H54 (cell line): ENCODE results near the gene ADAMTS12.

Source experiments
- DNase-seq: peaks from one replicate; pipeline ENCODE4 v3.0.0; 2011; ENCODE audit warnings: low spot score, mixed read lengths; ENCODE audit not compliant: insufficient read length
- FAIRE-seq: peaks from 3 replicates; lab custom pipeline; 2011; peaks lifted over from hg19 to GRCh38; lab: Jason Lieb, UNC
- POLR2A ChIP-seq: IDR thresholded peaks from 2 replicates; pipeline ENCODE4 v1.6.1; 2011; ENCODE audit warnings: low read depth, mild to moderate bottlenecking, low read length

ADAMTS12 gene

GRCh38 chr5:33629999-33630398, 261.8 kb downstream of the ADAMTS12 start:
- no peak for TF ChIP-seq POLR2A
- DNase-seq (no peak), FAIRE-seq (no peak)

GRCh38 chr5:33628796-33629195, 263.0 kb downstream of the ADAMTS12 start:
- DNase-seq = no peak
- TF ChIP-seq POLR2A = no peak
- FAIRE-seq = no peak

GRCh38 chr5:33621514-33621913, 270.3 kb downstream of the ADAMTS12 start:
- DNase-seq = no peak
- FAIRE-seq = no peak

GRCh38 chr5:33614039-33614438, 277.8 kb downstream of the ADAMTS12 start:
- TF ChIP-seq POLR2A = no peak
- FAIRE-seq (no peak), DNase-seq (no peak)

More at GRCh38 chr5:33621514-33621913, 270.3 kb downstream of the ADAMTS12 start:
- no peak for TF ChIP-seq POLR2A

- DNase-seq (peak; percentile 30), FAIRE-seq (no peak)
- no peak for TF ChIP-seq POLR2A
These were observed 279.4 kb downstream of the ADAMTS12 start for GRCh38 chr5:33612386-33612785.

GRCh38 chr5:33611877-33612276, 279.9 kb downstream of the ADAMTS12 start:
- no peak for DNase-seq
- peak; percentile 97 for FAIRE-seq
- no peak for TF ChIP-seq POLR2A

- no peak for DNase-seq
- no peak for TF ChIP-seq POLR2A
- peak; percentile 48 for FAIRE-seq
These were observed 283.3 kb downstream of the ADAMTS12 start for GRCh38 chr5:33608344-33609041.

GRCh38 chr5:33604503-33604902, 287.3 kb downstream of the ADAMTS12 start:
- no peak for TF ChIP-seq POLR2A
- DNase-seq = no peak
- FAIRE-seq = no peak

GRCh38 chr5:33601881-33602280, 289.9 kb downstream of the ADAMTS12 start:
- FAIRE-seq (no peak), DNase-seq (no peak)
- no peak for TF ChIP-seq POLR2A

- FAIRE-seq (no peak), DNase-seq (no peak)
- TF ChIP-seq POLR2A = no peak
These were observed 296.5 kb downstream of the ADAMTS12 start for GRCh38 chr5:33595303-33595702.

- DNase-seq (no peak), FAIRE-seq (no peak)
- no peak for TF ChIP-seq POLR2A
These were observed 297.8 kb downstream of the ADAMTS12 start for GRCh38 chr5:33594006-33594405.

- FAIRE-seq = no peak
- TF ChIP-seq POLR2A = no peak
- DNase-seq = no peak
These were observed 299.5 kb downstream of the ADAMTS12 start for GRCh38 chr5:33592245-33592644.

GRCh38 chr5:33588654-33589372, 303.0 kb downstream of the ADAMTS12 start:
- no peak for TF ChIP-seq POLR2A
- DNase-seq (no peak), FAIRE-seq (no peak)

GRCh38 chr5:33583332-33583731, 308.5 kb downstream of the ADAMTS12 start:
- FAIRE-seq (no peak), DNase-seq (no peak)
- no peak for TF ChIP-seq POLR2A

- DNase-seq (no peak), FAIRE-seq (no peak)
- no peak for TF ChIP-seq POLR2A
These were observed 309.4 kb downstream of the ADAMTS12 start for GRCh38 chr5:33582417-33582816.
